Measurements from ENCODE around the gene SCAMP2. TPM values are rescaled to one million over a fixed set of nuclear protein-coding genes. Genes with fewer than 3 reads are reported as not detected.

The SCAMP2 gene
- total and polyA plus RNA-seq, 10 of the 15 experiments (the other 5 are each of a cell fraction or from before 2014, with no cell fraction given), result 10.9 to 158 (median 99.6) TPM

GRCh38 chr15:74889883-74890664 is 16.9 kb upstream of the SCAMP2 start, which contains the start of gene MPI (continued):
- TF ChIP-seq SKIL (IDR thresholded peaks at IDR 0.05; ENCODE audit: low read depth, poor library complexity, severe bottlenecking) (no peak), PKNOX1 (IDR thresholded peaks at IDR 0.05) (no peak), SREBF2 (IDR thresholded peaks at IDR 0.05; ENCODE audit: low read length) (0 out of 2 replicates have a peak, but pooled peaks have one; percentile 26), RUNX3 (IDR thresholded peaks at IDR 0.05; ENCODE audit: low read length) (no peak), MEF2B (IDR thresholded peaks at IDR 0.05; ENCODE audit: partially characterized antibody, poor library complexity, severe bottlenecking) (peak; percentile 23), TBL1XR1 (IDR thresholded peaks at IDR 0.05; ENCODE audit: low read depth, low read length) (0 out of 2 replicates have a peak, but pooled peaks have one; percentile 46), HCFC1 (IDR thresholded peaks at IDR 0.05; ENCODE audit: low read length) (peak; percentile 96), CREM (IDR thresholded peaks at IDR 0.05; ENCODE audit: low read depth) (peak; percentile 93), ZBTB40 (IDR thresholded peaks at IDR 0.05; ENCODE audit: borderline replicate concordance) (no peak; the same call in 1 of the 2 replicates), SIN3A (IDR thresholded peaks at IDR 0.05; ENCODE audit: low read depth, low read length) (peak; percentile 91), RFX5 (IDR thresholded peaks at IDR 0.05; ENCODE audit: low read depth, low read length) (peak; percentile 46; the same call in 1 of the 2 replicates), EED (IDR thresholded peaks at IDR 0.05; ENCODE audit: low read depth) (no peak), NFXL1 (IDR thresholded peaks at IDR 0.05; ENCODE audit: borderline replicate concordance) (no peak), NKRF (conservative IDR thresholded peaks at IDR 0.05) (peak; percentile 86), RB1 (IDR thresholded peaks at IDR 0.05; ENCODE audit: borderline replicate concordance) (no peak), BCL11A (IDR thresholded peaks at IDR 0.05; ENCODE audit: low read depth, low read length) (no peak), MTA2 (IDR thresholded peaks at IDR 0.05; ENCODE audit: low read depth) (peak; percentile 21; the same call in 1 of the 2 replicates), JUNB (IDR thresholded peaks at IDR 0.05) (no peak), GATAD2B (conservative IDR thresholded peaks at IDR 0.05; ENCODE audit: low read depth) (peak; percentile 67; the same call in 1 of the 2 replicates), EP300 (IDR thresholded peaks at IDR 0.05; ENCODE audit: borderline replicate concordance in 1 of 2, control insufficient read depth in 1 of 2, low read depth in 2 of 2, low read length in 2 of 2) (no peak)
